Ovary (tissue), 3 donors: ENCODE measurements around the gene CWF19L2.

Experiments used
- CTCF ChIP-seq, 3 donors: fragments of 450-650 bp in 2 of 3; fragments of 200-600 bp in 1 of 3; IDR thresholded peaks; one replicate each; pipeline versions ENCODE4 v1.5.1 to v1.8.0; 2016 to 2022; ENCODE audit warnings: antibody characterized with exemption in 3 of 3, mild to moderate bottlenecking in 1 of 3
- EP300 ChIP-seq: sonication (generic); formaldehyde crosslinking; IDR thresholded peaks from one replicate; pipeline ENCODE4 v1.6.1; 2017; ENCODE audit warnings: antibody characterized with exemption
- POLR2A ChIP-seq: fragments of 450-650 bp; IDR thresholded peaks from one replicate; pipeline ENCODE4 v1.6.1; 2017; ENCODE audit warnings: antibody characterized with exemption, mild to moderate bottlenecking, moderate library complexity
- donor health status: DM: no; HTN: no; CAD: no.

GRCh38 chr11:107354780-107355179, 102.8 kb downstream of the CWF19L2 start:
- TF ChIP-seq CTCF (IDR thresholded peaks at IDR 0.05), result no peak
- TF ChIP-seq POLR2A, result no peak
- TF ChIP-seq EP300, result no peak
